MCF 10A (cell line): Measurements from ENCODE around the gene VSIG8. TPM values are rescaled to one million over a fixed set of nuclear protein-coding genes. Genes with fewer than 3 reads are reported as not detected.
A peak's percentile ranks its signal among the peaks of the same experiment; 100 is the strongest.

Experiments used
- BruUV-seq: library from RNA; stranded (reverse); fragments of 400-500 nt; replicated peaks from 2 replicates; lab custom pipeline; 2021; lab: Mats Ljungman, UMichigan
- CTCF ChIA-PET: fragments of 300-600 bp; sonication (Branson Sonifier 250); formaldehyde crosslinking; extraction: SDS; loops from one replicate; lab custom pipeline; 2021; ENCODE audit warnings: antibody characterized with exemption, inconsistent platforms; lab: Yijun Ruan, JAX
- POLR2A ChIA-PET: fragments of 300-600, 350-650 bp; sonication (Branson Sonifier 250); formaldehyde crosslinking; extraction: SDS; loops from one replicate; lab custom pipeline; 2020; ENCODE audit warnings: antibody characterized with exemption, inconsistent platforms; lab: Yijun Ruan, JAX
- DNase-seq: peaks from one replicate; pipeline ENCODE4 v3.0.0-alpha.2; 2018; ENCODE audit not compliant: unreplicated experiment
- H3K27ac Mint-ChIP-seq: one replicate; pipeline ENCODE4 v1.8.0; 2022; ENCODE audit warnings: mild to moderate bottlenecking, low read depth, mixed read lengths; ENCODE audit not compliant: unreplicated experiment
- H3K27me3 Mint-ChIP-seq: one replicate; pipeline ENCODE4 v1.8.0; 2022; ENCODE audit warnings: mixed read lengths; ENCODE audit not compliant: insufficient read depth, unreplicated experiment
- H3K36me3 Mint-ChIP-seq: one replicate; pipeline ENCODE4 v1.8.0; 2022; ENCODE audit warnings: mild to moderate bottlenecking, moderate library complexity, mixed read lengths; ENCODE audit not compliant: insufficient read depth, unreplicated experiment
- H3K4me1 Mint-ChIP-seq: one replicate; pipeline ENCODE4 v1.8.0; 2022; ENCODE audit warnings: mixed read lengths; ENCODE audit not compliant: insufficient read depth, unreplicated experiment
- H3K4me3 Mint-ChIP-seq: one replicate; pipeline ENCODE4 v1.8.0; 2022; ENCODE audit warnings: mild to moderate bottlenecking, moderate library complexity, mixed read lengths; ENCODE audit not compliant: unreplicated experiment
- H3K9me3 Mint-ChIP-seq: one replicate; pipeline ENCODE4 v1.8.0; 2022; ENCODE audit warnings: mixed read lengths; ENCODE audit not compliant: unreplicated experiment
- intact Hi-C: fragments of 100-400 bp; cut with micrococcal nuclease; formaldehyde crosslinking; loops from 2 replicates; pipeline ENCODE4 v1.14.1; 2022
- total RNA-seq: library from RNA; stranded (reverse); gene quantifications from 2 replicates; pipeline ENCODE4 v1.2.3, GENCODE V29; 2022
- TF ChIP-seq, protein P1 (sequence below): fragments of 200-600 bp; IDR thresholded peaks from one replicate; pipeline ENCODE4 v1.8.0; 2022; ENCODE audit warnings: antibody characterized with exemption, mild to moderate bottlenecking; ENCODE audit not compliant: unreplicated experiment

The VSIG8 gene
- total RNA-seq, 1 experiment from 2014 or later, result not detected

- no peaks in the 10 kb centered on the region for H3K27me3 Mint-ChIP-seq
- H3K27ac Mint-ChIP-seq, result no peak overlapping the region
- H3K9me3 Mint-ChIP-seq, result no peaks in the 10 kb centered on the region
- H3K4me3 Mint-ChIP-seq, result no peak overlapping the region
- TF ChIP-seq, protein P1, sequence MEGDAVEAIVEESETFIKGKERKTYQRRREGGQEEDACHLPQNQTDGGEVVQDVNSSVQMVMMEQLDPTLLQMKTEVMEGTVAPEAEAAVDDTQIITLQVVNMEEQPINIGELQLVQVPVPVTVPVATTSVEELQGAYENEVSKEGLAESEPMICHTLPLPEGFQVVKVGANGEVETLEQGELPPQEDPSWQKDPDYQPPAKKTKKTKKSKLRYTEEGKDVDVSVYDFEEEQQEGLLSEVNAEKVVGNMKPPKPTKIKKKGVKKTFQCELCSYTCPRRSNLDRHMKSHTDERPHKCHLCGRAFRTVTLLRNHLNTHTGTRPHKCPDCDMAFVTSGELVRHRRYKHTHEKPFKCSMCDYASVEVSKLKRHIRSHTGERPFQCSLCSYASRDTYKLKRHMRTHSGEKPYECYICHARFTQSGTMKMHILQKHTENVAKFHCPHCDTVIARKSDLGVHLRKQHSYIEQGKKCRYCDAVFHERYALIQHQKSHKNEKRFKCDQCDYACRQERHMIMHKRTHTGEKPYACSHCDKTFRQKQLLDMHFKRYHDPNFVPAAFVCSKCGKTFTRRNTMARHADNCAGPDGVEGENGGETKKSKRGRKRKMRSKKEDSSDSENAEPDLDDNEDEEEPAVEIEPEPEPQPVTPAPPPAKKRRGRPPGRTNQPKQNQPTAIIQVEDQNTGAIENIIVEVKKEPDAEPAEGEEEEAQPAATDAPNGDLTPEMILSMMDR, result no peak
- intact Hi-C loops, result no loop called here
- ChIA-PET CTCF (interaction anchor here (0.9 to 7.1 kb wide), 4 partner anchors 31 to 633 kb away, joined by 3 to 54 read pairs (median 4); no protein-coding TSS in a partner anchor), POLR2A (no interaction called here)
- H3K4me1 Mint-ChIP-seq, result peaks cover 5% of the 10 kb centered on the region
- no TSS peak for BruUV-seq
- no peaks in the 10 kb centered on the region for H3K36me3 Mint-ChIP-seq
- DNase-seq, result peak; percentile 25
Measured at GRCh38 chr1:159829822-159830465, 32.5 kb downstream of the VSIG8 start.

GRCh38 chr1:159829273-159829634 is 33.2 kb downstream of the VSIG8 start:
- TF ChIP-seq, protein P1, result no peak
- intact Hi-C loops, result no loop called here
- no peak overlapping the region for H3K4me3 Mint-ChIP-seq
- H3K36me3 Mint-ChIP-seq, result no peaks in the 10 kb centered on the region
- no TSS peak for BruUV-seq
- H3K4me1 Mint-ChIP-seq, result peaks cover 5% of the 10 kb centered on the region
- ChIA-PET POLR2A (no interaction called here), CTCF (interaction anchor here (0.6 to 7.1 kb wide), 4 partner anchors 25 to 63 kb away, joined by 3 to 54 read pairs (median 4); no protein-coding TSS in a partner anchor)
- DNase-seq, result peak; percentile 36
- H3K27me3 Mint-ChIP-seq, result no peaks in the 10 kb centered on the region
- no peak overlapping the region for H3K27ac Mint-ChIP-seq
- H3K9me3 Mint-ChIP-seq, result no peaks in the 10 kb centered on the region

DNA sequence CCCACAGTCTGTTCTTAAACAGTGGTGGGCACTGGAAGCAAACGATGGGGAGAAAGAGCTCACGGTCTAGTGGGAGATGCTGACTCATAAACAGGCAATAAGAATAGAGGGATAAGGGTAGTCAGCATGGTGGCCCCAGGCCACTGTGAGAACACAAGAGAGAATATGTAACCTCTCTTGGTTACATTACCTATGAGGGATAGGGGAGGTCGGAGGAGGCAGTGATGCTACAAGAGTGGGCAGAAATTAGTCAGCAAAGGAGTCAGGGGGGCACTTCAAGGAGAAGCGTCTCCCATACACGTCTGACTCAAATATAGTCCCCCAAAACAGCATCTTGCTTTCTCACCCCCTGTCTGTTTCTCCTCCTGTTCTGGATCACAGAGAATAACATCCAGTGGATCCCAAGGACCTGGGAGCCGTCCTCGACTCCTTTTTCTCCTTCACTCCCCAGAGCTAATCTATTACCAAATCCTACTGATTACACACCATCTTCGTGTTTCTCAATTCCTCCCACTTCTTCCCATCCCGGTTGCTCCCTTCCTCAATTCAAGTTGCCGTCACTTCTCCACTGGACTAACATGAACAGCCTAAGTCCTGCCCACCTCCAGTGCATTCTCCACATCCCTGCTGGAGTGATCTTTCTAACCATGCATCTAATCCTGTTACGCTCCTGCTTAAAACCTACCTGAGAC is 33.7 kb downstream of the VSIG8 start:
- Mint-ChIP-seq H3K27me3 (no peaks in the 10 kb centered on the region), H3K9me3 (no peaks in the 10 kb centered on the region), H3K4me1 (peaks cover 5% of the 10 kb centered on the region), H3K36me3 (no peaks in the 10 kb centered on the region), H3K27ac (no peak overlapping the region), H3K4me3 (no peak overlapping the region)
- no TSS peak for BruUV-seq
- CTCF ChIA-PET, result interaction anchor here (0.6 to 7.1 kb wide), 5 partner anchors 25 to 214 kb away, joined by 3 to 54 read pairs (median 7); no protein-coding TSS in a partner anchor
- DNase-seq, result no peak
- POLR2A ChIA-PET, result no interaction called here
- intact Hi-C loops, result no loop called here
- TF ChIP-seq, protein P1, result no peak

DNA sequence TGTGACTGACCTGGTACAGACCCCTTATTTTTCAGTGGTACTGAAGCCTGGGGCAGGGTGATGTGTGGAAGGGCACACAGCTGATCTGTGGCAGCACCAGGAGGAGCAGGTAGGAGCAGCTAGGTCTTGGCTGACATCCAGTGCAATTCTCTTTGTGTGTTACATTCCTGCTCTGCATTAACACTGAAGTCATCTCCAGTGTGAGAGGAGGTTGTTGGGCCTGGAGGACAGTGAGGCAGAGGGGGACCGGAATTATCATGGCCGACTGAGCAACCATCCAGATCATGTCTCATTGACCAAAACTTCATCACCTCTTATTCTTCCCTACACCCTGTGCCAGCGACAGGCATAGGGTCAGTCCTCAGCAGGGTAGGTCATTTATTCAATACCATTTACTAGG is 34.3 kb downstream of the VSIG8 start:
- ChIA-PET CTCF (interaction anchor here (0.6 to 7.1 kb wide), 6 partner anchors 26 to 215 kb away, joined by 3 to 54 read pairs (median 6); partner anchors contain the start of gene FCRL6), POLR2A (no interaction called here)
- peaks cover 5% of the 10 kb centered on the region for H3K4me1 Mint-ChIP-seq
- H3K36me3 Mint-ChIP-seq, result no peaks in the 10 kb centered on the region
- no TSS peak for BruUV-seq
- no peak overlapping the region for H3K4me3 Mint-ChIP-seq
- TF ChIP-seq, protein P1, result no peak
- H3K9me3 Mint-ChIP-seq, result no peaks in the 10 kb centered on the region
- no peak overlapping the region for H3K27ac Mint-ChIP-seq
- peak; percentile 21 for DNase-seq
- H3K27me3 Mint-ChIP-seq, result peaks cover under 1% of the 10 kb centered on the region
- intact Hi-C loops, result no loop called here
